GM23248 (cell line): ENCODE measurements around the gene ZNF438.

ENCODE experiments used
- EZH2 ChIP-seq: fragments of 200-600 bp; sonication (generic); IDR thresholded peaks from 2 replicates; pipeline ENCODE4 v1.6.1; 2018; ENCODE audit warnings: antibody characterized with exemption, mild to moderate bottlenecking; ENCODE audit not compliant: insufficient read depth, poor library complexity, severe bottlenecking
- EZH2phosphoT487 ChIP-seq: fragments of 200-600 bp; sonication (generic); IDR thresholded peaks from 2 replicates; pipeline ENCODE4 v1.6.1; 2018; ENCODE audit warnings: antibody characterized with exemption, moderate library complexity, mild to moderate bottlenecking, low read depth; ENCODE audit not compliant: insufficient read depth

DNA sequence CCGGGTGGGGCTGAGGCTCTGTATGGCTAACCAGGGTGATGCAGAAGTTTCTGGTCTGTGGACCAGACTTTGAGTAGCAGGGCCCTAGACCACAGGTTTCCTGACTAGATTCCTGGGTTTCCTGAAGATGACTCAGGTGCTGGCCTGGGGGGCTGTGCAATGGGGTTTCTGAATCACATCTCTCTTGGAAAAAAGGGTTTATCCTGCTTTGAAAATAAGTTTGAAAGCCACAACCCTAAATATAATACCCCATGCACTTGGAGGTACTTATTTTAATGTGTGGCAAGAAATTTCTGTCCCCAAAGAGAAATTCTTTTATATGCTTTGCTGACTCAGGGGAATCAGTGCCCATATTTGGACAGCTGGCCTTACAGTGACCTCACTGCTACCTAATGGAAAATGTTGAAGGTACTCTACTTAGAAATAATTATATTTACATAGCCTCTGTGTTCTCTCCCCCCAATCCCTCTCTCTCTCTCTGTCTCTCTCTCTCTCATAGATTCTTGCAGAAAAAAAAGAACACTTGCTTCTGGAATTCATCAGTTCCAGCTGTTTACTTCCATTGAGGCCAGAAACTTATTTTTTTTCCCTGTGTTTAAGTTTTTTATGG lies 217.7 kb downstream of the ZNF438 start:
- no peak for TF ChIP-seq EZH2
- TF ChIP-seq EZH2phosphoT487: no peak
